GM21526 (cell line): ENCODE data around the gene NELL2.
A peak's percentile ranks its signal among the peaks of the same experiment; 100 is the strongest.
"Not testable (repeated sequence)": the region's sequence is repeated elsewhere in the genome, so short reads cannot be mapped to it uniquely, and the experiment has no call there.

ENCODE experiments used
- ATAC-seq: cut with Tn5 transposase; IDR thresholded peaks from one replicate; pipeline ENCODE4 v1.9.1; 2021; ENCODE audit warnings: moderate library complexity; ENCODE audit not compliant: unreplicated experiment, low FRiP score

The NELL2 gene

DNA sequence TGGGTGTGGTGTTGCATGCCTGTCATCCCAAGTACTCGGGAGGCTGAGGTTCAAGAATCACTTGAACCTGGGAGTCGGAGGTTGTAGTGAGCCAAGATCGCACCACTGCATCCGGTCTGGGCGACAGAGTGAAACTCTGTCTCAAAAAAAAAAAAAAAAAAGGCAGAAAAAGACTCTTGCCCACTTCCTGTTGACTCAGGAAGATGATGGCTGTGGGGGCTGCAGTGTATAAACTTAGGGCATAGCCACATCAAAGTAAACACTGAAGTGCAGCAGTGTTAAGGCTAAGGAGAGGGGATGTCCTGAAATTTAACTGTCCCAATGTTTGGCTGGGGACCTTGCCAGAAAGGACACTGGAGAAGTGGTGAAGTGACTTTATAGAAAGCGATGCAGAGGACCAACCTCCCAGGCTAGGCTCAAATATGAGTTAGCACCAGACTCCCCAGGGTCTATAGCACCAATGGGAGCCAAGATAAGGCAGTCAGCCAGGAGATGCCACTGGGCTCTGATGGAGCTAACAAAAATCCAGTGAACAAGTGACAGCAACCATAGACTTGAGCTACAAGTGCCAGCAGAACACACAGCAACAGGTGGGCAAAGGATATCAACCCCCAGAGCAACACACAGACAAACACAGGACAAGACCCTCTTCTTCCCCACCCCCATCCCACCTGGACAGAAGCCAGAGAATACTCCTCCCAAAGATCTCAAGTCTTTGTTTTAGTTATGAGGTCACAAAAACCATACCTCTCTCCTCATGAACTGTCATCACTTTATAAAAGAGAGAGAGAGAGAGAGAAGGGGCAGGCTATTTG, 28.0 kb downstream of the NELL2 start:
- ATAC-seq = peak; percentile 90

DNA sequence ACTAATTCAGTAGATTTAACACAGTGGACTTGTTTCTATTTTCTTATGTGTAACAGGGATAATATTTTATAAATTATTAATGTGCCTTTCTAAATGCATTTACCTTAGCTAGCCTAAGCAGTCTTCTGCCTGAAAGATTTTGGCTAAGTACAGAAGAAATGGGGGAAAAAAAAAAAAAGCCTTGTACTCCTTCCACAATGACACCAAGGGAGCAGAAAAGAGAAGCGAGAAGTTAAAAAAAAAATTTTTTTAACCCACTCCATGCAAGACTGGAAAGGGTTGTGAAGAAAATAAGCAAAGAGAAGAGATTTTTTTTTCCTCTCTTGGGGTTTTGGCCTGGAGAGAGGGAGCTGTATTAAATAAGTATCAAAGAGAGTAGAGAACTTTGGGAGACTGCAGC, 28.7 kb downstream of the NELL2 start:
- peak; percentile 30 for ATAC-seq

DNA sequence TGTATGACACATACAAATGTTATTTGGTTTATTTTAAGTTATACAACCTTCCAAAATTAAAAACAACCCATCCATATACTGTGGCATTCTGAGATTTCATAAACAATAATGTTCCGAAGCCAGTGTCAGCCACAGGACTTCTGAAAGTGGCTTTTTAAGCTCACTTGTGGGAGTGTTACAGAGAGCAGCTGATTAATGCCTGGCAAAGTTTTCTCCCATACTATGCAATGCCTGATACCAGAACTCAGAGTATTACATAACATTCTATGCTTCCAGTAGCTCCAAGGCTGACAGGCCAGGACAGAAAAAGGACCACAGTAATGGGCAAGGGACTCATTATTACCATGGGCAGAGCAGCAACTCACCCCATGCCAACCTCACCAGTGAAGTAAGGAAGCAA, 29.3 kb downstream of the NELL2 start:
- no peak for ATAC-seq

GRCh38 chr12:44842669-44843068, 33.4 kb downstream of the NELL2 start:
- no peak for ATAC-seq

DNA sequence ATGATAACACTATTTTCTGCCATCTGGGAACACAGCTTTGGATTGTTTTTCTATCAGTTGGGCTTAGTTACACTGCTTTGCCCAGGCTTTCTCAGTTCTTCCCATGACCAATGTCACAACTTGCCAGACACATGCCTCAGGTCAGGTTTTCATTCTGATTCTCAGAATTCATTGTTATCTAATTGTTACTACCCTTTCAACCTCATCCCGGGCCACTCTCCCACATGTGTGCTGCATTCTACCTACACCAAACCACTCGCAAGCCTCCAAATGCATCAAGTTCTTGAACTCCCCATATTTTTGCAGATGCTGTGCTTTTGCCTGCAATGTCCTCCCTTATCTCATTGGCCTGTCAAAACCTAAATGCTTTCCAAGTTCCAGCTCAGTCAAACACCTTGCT, 36.3 kb downstream of the NELL2 start:
- ATAC-seq = no peak

- no peak for ATAC-seq
Observed at GRCh38 chr12:44837114-44837755, 38.9 kb downstream of the NELL2 start.

- ATAC-seq = no peak
Observed at GRCh38 chr12:44835641-44836379, 40.3 kb downstream of the NELL2 start.

DNA sequence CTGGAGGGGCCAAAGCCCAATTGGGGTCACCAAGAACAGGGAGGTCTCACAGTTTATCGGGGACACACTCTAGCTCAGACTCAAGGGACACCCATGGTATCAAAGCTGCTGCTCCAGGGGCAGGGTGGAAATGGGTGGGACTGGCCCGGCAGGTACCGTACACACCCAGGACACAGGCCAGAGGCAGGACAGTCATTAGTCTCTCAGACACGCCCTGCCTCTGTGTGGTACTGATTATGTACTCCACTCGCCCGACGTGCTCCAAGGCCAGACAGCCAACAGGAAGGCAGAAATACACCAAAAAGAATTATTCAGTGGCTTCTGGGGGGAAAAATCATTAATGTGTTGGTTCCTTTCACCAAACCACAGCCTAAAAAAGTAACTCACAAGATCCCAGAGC, 41.1 kb downstream of the NELL2 start:
- ATAC-seq = not testable (repeated sequence)

GRCh38 chr12:44833561-44833960, 42.6 kb downstream of the NELL2 start:
- no peak for ATAC-seq

DNA sequence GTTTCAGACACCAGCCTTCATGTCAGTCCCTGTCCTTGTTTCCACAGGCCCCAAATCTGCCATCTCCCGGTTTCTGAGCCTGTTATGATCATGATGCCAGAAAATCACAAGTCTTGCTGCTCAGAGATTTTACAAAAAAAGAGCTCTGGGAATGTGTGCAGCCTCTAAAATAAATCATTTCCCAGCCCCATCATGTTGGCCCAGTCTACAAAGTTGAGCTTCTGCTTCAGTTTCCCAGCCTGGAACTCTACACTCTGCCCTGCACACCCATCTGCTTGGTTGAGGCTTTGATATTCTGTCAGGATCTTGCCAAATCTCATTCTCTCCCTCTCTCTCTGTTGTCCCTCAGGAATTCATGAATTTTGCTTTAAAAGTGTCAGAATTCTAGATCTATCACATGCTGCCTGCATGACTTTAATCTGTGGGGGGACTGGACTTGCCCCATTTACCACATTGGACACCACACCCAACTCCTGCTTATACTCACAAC, 45.5 kb downstream of the NELL2 start:
- ATAC-seq = no peak

GRCh38 chr12:44829045-44829444, 47.1 kb downstream of the NELL2 start:
- no peak for ATAC-seq

DNA sequence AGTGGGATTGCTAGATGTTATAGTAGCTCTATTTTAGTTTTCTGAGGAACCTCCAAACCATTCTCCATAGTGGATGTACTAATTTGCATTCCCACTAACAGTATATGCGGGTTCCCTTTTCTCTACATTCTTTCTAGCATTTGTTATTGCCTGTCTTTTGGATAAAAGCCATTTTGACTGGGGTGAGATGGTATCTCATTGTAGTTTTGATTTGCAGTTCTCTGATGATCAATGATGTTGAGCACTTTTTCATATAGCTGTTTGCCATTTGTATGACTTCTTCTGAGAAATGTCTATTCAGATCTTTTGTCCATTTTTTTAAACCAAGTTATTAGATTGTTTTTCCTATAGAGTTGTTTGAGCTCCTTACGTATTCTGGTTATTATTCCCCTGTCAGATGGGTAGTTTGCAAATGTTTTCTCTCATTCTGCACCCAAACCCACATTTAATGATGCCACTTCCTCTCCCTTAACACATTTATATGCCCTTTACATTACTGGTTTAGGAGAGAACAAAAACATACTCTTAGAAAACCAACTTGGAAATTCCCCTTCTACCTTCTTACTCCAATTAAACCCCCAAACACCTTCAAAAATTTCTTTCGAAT, 48.2 kb downstream of the NELL2 start:
- no peak for ATAC-seq

DNA sequence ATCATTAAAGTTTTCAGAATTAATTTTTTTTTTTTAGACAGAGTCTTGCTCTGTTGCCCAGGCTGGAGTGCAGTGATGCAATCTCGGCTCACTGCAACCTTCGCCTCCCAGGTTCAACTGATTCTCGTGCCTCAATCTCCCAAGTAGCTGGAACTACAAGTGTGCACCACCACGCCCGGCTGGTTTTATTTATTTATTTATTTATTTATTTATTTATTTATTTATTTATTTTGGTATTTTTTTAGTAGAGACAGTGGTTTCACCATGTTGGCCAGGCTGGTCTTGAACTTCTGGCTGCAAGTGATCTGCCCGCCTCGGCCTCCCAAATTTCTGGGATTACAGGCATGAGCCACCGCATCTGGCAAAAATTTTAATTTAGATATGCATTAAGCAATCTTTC, 54.4 kb downstream of the NELL2 start:
- not testable (repeated sequence) for ATAC-seq

DNA sequence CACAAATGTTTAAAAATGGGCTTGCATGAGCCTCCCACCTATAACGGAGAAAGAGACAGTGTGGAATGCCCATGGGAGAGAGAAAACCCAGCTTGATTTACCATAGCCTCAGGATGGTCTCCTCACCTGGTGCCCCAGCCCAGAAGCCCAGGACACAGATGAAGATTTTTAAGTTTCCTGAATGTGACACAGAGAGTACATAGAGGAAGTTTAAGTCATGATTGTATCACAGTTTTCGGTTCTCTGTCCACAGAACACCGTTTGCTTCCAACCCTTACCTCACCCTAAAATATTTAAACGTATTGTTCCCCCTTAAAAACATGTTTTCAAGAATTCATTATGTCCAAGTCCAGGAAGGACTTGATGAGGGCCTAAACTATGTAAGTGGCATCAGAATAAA, 56.2 kb downstream of the NELL2 start:
- ATAC-seq = no peak

- no peak for ATAC-seq
Observed at GRCh38 chr12:44817687-44818086, 58.4 kb downstream of the NELL2 start.

GRCh38 chr12:44816446-44817017, 59.6 kb downstream of the NELL2 start:
- ATAC-seq = no peak

- ATAC-seq = peak; percentile 50
Observed at GRCh38 chr12:44812062-44812461, 64.1 kb downstream of the NELL2 start.

GRCh38 chr12:44804068-44804467, 72.0 kb downstream of the NELL2 start:
- ATAC-seq = no peak

- no peak for ATAC-seq
Observed at GRCh38 chr12:44795970-44796369, 80.1 kb downstream of the NELL2 start.

DNA sequence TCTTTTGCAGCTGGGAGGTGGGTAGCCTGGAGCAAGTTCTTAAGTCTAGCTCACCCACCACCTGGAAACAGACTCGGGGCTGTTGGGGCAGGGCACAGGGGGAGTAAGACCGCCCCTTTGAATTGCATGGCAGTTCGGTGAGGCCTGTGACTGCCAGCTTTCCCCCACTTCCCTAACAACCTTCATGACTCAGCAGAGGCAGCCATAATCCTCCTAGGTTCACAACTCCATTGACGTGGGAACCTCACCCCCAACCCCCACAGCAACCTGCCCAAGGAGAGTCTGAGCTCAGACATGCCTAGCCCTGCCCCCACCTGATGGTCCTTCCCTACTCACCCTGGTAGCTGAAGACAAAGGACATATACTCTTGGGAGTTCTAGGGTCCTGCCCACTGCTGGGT, 87.4 kb downstream of the NELL2 start:
- no peak for ATAC-seq
